ENCODE data around the gene SLC7A5.
A peak's percentile ranks its signal among the peaks of the same experiment; 100 is the strongest.
"Not testable (repeated sequence)": the region's sequence is repeated elsewhere in the genome, so short reads cannot be mapped to it uniquely, and the experiment has no call there.

Gene SLC7A5

DNA sequence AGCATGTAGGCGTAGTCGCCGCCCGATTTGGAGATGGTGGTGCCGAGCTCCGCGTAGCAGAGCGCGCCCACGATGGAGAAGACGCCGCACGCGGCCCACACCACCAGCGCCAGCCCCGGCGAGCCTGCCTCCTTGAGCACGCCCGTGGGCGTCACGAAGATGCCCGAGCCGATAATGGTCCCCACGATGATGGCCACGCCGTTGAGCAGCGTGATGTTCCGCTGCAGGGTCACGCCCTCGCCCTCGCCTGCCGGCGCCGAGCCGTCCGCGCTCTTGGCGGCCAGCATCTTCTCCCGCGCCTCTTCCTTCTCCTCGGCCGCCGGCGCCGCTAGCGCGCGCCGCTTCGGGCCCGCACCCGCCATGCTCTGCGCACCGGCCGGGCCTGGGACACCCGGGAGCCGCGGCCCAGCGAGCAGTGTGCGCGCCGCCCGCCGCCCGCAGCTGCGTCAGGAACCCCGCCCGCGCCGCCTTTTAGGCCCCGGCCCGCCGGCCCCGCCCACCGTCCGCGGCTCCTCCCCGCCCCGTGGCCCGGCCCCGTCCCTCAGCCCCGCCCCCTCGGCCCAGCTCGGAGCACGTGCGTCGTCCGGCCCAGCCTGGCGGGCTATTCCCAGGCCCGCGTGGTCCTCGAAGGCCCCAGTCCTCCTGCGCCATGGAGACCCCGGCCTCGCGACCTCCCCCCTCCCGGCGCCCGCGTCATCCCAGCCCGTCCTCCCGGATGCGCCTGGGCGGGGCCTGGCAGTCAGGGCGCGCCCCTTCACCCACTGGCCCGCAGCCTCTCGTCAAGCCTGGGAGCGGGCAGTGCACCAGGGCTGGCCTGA lies at the start of gene SLC7A5:
SLC7A5 (minus strand) TSS at position 447 of the 818 bp plus-strand sequence; CDS start at position 362, 85 bp downstream.
- DNase-seq: not testable (repeated sequence)

DNA sequence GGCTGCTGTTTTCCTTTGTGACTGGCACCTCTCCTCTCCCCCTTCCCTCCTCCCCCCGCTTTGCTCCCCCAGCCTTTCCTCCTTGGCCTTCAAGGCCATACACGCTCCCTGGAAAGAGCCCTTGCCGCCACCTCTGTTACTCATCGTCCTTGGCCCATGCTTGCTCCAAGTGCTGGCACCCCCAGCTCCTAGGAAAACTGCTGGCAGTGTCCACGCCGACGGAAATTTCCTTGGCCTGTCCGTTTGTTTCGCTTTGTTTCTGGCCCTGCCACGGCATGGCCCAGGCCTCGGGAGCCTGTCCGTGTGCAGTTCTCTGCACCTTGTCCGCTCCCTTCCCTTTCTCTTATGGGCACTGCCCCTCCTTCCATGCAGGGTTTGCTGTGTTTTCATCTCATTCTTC lies 49.0 kb upstream of the SLC7A5 start:
- no peak for DNase-seq

DNA sequence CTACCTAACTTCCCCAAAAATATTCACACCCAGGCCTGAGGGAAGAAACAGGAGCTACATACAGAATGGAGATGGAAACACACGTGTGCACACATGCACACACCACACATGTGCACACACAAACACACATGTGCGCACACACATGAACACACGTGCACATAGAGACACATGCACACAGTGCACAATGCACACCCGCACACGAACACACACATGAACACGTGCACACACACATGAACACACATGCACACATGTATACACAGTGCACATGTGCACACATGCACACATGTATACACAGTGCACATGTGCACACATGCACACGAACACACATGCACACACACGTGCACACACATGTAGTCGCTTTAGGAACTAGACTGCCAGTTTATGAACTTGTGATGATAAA lies 48.2 kb upstream of the SLC7A5 start:
- no peak for DNase-seq

DNA sequence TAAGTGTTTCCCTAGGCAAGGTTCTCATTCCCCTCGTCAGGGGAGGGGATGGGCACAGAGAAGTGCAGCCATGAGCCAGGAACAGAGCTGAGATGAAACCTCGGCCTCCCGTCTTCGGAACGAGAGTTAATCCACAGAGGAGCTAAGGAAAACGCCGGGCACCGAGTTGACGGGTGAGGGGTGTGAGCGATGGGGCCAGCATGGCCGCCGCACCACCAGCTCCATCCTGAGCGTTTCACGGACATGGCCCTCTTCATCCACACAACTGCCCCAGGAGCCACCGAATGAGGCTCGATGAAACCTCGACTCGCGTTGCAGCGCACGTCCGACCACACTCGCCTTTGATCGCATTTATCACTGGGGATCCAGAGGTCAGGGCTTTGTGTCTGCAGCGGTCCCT lies 45.5 kb upstream of the SLC7A5 start:
- no peak for DNase-seq

DNA sequence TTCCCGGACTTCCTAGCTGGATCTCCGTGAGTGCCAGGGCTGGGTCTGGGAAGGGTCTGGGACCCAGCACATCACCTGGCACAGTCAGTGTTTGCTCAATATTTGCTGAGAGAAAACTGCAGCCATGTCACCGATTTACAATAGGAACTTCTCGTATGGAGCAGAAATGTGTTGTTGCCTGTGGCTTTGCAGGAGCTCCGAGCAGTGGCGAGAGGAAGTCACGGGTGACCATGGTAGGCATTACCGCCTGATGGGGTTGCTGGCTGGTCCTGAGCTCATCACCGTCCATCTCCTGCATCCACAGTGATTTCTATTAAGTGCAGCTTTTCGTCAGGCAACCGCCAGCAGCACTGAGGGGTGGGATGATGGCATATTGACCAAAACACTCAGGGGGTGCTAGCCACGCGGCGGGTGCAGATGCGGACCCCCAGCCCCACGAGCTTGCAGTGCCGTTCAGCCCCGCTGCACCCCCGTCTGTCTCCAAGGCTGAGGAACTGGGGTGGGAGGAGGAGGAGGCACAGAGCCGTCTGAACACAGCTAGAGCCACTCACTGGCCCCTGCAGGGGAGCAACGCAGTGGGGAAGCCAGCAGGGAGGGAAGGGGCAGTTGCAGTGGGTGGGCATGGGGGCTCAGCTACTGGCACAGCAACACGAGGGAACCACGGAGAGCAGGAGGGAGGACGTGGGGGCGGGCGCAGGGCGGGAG lies 44.9 kb upstream of the SLC7A5 start:
- not testable (repeated sequence) for DNase-seq

DNA sequence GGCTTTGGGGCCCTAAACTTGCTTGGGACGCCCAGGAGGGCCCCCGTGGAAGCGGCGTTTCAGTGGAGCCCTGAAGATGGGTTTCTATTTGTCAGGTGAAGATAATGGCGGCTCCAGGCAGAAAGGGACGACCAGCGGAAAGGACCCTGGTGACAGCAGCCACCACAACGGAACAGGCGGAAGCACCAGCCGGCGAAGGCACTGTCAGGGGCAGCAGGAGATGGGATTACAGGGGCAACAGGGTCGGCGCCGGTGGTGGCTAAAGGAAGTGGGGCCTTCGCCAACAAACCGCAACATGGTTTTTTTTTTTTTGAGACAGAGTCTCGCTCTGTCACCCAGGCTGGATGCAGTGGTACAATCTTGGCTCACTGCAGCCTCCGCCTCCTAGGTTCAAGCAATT lies 43.4 kb upstream of the SLC7A5 start:
- DNase-seq: not testable (repeated sequence)

DNA sequence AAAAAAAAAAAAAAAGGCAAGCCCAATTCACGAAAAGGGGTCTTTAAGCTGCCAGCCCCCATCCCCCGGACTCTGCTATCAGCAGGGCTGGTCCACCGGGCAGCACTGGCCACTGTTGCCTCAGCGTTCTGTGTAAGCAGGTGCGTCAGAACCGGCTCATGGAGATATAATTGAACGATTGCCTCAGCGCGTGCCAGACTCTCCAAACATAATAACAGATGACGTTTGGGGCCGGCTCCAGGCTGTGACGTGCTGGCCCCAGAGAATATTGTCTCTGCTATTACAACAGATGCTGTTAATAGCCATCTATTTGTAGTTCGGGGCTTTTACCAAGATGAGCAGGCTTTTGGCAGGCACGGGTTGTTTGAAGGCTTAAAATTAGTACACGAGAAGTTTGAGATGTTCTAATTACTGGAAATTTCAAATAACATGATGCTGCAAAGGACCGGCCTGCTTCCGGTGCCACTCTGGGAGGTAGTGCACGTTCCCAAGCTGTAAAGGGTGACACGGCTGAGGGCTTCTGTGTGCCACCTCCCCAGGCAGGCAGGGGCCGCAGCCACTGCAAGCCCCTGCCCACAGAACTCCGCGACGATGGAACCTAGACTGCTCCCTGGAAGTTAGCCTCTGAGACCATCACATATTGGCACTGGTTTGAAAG lies 41.9 kb upstream of the SLC7A5 start:
- DNase-seq: peak; percentile 90

DNA sequence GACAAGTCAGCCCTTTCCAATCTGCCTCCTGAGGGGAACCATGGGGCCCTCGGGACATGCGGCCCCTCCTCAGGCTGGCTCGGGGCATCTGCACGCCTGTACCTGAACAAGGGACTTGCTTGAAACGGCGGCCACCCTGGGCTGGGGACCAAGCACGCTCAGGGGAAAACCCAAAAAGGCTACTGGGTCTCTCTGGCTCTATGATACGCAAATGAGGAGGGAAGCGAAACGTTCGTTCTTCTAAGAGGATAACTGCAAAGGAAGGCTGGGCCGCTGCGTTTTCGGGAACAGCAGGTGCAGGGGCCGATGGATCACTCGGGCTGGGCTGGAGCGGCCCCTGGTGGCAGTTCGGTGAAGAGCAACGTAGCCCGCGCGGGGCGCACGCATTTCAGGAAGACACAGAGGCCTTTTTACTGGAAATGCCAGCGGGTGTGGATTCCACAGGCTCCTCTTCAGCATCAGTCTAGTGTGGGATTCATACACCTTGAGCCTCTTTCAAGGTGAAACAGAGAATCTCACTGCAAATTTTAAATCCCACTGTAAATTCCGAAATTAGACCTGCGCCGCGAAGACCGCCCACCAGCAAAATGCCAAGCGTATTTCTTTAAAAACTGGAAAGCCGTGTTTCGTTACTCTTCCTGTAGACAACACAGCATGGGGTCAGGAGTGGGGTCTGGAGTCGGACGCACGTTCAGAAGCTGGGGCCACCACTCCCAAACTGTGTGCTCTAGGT lies 40.1 kb upstream of the SLC7A5 start:
- DNase-seq: peak; percentile 55

DNA sequence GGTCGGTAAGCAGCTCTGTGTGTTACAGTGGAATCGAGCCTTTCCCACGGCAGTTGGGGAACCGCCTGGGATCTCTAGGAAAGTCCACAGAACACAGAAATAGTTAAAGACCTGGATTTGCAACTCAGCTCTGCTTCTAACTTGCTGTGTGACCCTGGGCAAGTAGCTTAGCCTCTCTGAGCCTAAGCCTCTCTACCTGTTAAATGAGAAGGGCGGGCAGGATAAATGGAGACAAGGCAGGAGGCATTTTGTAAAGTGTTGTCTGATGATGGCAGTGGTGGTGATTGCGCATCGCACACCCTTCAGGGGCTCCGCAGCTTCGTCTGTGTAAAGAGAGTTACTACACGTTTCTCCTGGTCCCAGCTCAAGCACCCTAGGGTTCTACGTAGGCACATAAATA lies 38.8 kb upstream of the SLC7A5 start:
- not testable (repeated sequence) for DNase-seq

DNA sequence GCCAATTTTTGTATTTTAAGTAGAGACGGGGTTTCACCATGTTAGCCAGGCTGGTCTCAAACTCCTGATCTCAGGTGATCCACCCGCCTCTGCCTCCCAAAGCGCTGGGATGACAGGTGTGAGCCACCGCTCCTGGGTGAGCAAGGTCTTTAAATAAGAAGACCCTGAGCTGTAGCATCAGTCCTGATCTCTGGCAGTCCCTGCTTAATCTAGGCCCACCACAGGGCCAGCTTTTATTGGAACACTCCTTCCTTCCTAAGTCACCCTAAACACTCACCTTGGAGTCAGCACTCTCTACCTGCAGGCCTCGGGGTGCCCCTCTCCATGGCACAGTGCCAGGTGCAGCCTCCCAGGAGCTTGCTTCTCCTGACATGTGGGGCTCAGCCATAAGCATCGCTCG lies 36.2 kb upstream of the SLC7A5 start:
- DNase-seq: not testable (repeated sequence)

DNA sequence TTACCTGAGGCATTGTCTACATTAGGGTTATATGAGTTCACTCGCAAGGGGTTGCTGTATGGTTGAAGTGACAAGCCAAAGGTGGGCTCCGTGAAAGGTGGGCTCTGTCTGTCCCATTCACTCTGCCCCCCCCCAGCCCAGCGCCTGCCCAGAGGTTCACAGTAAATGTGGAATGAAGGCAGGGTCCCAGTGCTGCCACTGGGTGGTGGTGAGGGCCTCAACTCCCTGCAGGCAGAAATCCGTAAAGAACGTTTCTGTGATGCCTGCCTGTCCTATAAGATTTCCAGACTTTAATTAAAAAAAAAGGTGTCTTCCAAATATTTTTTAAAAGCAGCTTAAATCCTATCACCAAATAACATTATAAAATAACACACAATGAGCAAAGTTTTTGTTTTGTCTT lies 35.7 kb upstream of the SLC7A5 start:
- not testable (repeated sequence) for DNase-seq

DNA sequence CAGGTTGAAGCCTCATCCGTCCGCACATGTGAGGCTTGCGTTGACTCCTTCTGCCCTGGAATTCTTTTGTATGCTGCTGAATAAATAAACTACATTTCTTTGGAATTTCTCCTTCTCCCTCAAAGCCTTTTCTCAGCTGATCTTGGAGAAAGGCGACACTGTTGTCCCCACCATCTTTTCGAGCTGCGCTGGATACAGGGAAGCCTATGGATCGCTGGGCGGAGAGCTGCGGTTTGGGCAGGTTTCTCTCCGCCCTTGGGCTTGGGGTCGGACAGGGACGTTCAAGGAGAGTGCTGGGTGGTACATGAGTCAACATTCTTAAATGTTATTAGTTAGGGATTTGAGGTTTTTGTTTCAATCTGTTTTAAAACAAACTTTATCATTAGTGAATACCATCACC lies 31.2 kb upstream of the SLC7A5 start:
- DNase-seq: not testable (repeated sequence)

DNA sequence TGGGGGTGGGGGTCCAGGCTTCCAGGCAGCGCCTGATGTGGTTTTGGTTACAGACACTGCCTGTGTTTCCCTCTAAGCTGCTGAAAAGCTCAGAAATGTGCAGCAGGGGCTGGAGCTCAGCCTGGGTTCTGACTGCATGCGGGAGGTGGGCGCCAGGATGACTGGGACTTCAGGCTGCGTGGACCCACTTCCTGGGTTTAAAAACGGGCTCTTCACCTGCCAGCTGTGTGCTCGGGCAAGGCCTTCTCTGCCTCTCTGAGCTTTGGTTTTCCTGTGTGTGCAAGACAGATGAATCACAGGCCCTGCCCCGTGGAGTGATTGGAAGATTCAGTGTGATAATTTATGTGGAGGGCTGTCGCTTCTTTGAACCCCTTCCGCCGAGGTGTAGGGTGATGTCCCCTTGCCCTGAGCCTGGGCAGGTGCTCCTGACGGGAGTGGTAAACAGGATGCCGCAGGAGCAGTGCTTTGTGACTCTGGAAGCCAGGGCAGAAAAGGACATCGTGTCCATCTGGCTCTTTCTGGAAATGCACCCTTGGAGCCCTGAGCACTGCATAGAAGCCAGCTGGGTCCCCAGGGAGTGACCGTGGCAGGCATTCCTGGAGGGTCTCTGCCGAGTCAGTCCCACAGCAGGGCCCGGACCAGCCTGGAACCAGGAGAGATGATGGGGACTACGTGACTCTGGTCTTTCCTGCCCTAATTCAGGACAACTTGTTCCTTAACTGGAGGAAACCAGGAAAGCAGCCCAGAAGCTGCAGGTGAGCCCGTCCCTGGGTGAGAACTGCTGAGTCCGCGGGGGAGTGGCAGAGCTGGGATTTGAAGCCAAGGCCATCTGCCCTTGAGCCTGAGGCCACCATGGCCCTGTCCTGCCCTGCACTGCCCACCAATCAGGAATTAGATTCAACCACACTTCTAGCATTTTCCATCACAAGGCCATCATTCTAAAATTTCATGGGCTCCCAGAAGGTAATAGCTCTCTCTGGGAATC lies 28.5 kb upstream of the SLC7A5 start:
- DNase-seq: no peak

DNA sequence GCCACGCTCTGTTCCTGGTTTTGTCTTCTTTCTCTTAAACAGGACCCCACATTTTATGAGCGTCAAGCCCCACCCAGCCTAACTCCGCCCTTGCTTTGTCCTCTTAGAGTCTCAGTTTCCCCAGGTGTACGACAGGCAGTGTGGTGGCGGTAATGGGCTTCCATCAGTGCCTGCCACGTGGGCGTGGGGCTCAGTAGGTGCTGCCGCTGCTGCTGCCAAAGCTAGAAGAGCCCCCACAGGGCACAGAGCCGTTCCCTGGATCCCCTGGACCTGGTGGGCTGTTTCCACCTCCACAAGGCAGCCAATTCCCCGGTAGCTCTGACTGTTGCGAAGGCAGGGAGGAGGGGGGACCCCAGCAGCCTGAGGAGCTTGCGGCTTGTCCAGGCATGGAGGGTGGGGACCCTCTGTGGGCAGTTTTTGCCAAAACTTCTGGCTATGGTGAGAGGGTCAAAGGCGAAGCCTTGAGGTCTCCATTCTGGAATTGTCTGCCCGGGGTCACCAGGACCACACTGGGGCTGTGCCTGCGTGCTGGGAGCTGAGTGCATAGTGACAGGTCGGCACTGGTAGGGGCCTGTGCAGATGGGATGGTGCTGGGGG lies 27.7 kb upstream of the SLC7A5 start:
- DNase-seq: not testable (repeated sequence)

DNA sequence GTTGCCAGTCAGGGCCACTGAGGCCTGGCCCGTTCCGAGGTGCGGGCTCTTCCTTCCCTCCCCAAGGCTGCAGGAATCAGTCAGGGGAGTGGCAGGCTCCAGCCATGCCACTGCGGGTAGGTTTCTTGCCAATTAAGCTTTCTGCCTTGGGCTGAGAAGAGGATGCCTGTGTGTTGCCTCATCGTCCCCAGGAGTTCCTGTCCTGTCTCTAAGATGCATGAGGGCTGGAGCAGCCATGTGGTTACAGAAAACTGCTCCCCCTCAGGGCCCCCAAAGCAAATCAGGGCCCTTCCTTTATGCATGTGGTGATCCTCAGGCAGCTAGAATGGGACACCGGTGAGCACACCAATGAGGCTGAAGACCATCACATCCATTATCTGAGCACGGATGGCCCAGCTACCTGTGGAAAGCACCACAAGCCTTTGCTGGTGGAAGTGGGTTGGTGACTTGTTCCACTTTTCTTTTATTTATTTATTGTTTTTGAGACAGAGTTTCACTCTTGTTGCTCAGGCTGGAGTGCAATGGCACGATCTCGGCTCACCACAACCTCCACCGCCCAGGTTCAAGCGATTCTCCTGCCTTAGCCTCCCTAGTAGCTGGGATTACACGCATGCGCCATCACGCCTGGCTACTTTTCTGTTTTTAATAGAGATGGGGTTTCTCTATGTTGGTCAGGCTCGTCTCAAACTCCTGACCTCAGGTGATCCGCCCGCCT lies 27.0 kb upstream of the SLC7A5 start:
- not testable (repeated sequence) for DNase-seq

DNA sequence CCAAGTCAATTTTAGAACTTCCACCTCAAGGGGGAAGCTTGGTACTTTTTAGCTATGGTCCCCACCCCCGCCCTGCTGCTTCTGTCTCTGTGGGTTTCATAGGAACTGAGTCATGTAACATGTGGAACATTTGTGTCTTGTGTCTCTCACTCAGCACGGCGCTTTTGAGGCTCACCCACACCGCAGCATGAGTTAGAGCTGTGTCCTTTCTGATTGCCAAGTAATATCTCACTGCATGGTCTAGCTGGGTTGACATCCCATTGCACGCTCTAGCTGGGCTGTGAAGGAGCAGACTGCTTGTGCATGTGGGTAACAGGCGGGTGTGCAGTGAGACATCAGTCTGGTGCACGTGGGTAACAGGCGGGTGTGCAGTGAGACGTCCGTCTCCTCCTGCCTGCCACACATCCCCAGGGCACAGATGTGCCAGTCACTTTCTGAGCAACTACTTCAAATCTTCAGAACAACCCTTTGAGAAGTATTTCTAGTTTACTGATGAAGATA lies 26.4 kb upstream of the SLC7A5 start:
- DNase-seq: no peak

DNA sequence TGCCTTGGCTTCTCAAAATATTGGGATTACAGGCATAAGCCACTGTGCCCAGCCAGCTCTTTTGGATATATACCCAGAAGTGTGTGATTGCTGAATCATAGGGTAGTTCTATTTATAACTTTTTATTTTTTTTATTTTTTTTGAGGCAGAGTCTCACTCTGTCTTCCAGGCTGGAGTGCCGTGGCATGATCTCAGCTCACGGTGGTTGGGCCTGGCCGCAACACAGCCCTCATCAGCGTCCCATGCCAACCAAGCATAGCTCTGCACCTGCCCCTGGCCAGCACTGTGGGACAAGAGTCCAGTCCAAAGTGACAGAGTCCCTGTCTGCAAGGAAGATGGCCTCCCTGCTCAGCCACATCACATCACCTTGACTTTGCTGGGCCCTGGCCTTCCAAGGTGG lies 24.7 kb upstream of the SLC7A5 start:
- DNase-seq: not testable (repeated sequence)

DNA sequence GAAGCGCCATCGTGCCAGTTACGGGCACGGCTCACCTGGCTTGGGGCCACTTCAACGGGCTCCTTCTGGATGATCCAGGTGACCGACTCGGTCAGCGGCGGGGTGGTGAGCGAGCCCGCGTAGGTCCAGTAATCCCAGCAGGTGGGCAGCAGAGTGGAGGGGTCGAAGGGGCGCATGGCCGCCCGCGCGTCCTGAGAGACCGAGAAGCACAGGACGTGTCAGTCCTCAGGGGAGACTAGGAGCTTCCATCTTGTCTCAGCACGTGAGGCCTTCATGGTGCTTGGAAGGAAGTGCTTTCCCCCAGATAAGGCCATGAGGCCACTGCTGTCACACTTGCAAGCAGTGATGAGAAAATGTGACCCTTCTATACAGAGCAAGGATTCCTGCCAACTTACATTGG lies 22.5 kb upstream of the SLC7A5 start:
- no peak for DNase-seq

DNA sequence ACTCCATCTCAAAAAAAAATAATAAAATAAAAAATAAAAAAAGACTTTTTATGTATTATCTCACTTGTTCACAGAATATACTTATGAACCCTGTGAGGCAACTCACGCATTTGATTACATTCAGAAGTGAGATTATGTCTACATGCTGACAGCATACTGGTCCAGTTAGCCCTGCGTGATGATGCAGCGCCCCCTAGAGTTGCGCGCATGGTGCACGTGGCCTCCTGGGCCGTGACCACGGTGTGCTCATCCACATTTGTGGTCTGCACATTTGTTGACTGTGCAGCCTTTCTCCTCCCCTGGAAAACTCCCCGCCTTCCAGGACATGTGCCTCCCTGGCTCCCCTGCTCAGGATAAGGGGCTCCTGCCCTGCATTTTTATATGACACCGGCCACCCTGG lies 20.5 kb upstream of the SLC7A5 start:
- not testable (repeated sequence) for DNase-seq

DNA sequence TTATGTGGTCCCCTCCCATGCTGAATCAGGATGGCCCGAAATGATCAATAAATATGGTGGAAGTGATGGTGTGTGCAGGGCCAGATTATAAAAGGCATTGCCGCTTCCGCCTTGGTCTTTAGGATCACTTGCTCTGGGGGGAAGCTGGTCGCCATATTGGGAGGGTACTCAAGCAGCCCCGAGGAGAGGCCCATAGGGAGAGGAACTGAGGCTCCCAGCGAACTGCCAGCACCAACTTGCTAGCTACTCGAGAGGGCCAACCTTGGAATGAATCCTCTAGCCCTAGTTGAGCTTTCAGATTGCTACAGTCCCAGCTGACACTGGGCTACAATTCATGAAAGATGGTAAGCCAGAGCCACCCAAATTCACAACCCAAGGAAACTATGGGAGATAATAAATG lies 19.0 kb upstream of the SLC7A5 start:
- DNase-seq: not testable (repeated sequence)
